SHP77 (cell line): ENCODE results near the gene HOXB3.
"Not testable (repeated sequence)": the region's sequence is repeated elsewhere in the genome, so short reads cannot be mapped to it uniquely, and the experiment has no call there.

Experiments used
- DNase-seq, 2 experiments: peaks; one replicate each; lab custom pipeline; 2025; lab: John Stamatoyannopoulos, UW

The HOXB3 gene

DNA sequence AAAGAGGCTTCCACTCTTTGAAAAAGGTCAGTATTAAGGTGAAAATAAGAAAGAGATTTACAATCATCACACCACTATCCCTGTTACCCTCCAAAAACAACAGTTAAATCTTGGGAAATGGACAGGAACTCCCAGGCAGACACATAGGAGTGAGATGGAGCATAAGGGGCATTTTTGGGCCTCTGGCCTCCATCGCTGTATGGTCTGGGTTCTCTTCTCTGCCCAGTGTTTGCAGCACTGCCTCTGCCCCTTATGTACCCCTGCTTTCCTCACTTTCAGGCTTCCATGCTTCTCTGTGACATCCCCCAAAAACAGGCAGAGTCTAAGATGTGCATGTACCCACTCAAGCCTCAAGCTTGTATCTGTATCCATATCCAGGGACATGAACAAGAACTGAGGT lies 44.5 kb downstream of the HOXB3 start:
- DNase-seq, result no peak

DNA sequence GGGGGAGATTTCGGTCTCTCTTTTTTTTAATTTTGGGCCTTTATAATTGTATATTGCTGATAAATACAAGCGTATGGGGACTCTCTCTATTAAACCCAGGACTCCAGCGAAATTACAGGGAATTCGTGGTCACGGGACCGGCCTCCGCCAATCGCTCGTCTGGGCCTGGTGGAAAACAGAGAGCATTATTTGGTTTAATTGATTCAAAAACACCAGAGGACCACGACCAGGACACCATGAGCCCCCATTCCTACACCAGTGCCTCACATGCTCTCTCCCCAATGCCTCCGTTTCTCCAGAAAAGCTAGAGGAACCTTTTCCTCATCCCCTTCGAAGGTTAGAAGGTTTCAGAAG lies 45.0 kb downstream of the HOXB3 start, which contains the start of gene HOXB2:
HOXB2 (minus strand) TSS at position 88 of the 354 bp plus-strand sequence. CDS start 198 bp downstream, outside the sequence.
- DNase-seq, result no peak

DNA sequence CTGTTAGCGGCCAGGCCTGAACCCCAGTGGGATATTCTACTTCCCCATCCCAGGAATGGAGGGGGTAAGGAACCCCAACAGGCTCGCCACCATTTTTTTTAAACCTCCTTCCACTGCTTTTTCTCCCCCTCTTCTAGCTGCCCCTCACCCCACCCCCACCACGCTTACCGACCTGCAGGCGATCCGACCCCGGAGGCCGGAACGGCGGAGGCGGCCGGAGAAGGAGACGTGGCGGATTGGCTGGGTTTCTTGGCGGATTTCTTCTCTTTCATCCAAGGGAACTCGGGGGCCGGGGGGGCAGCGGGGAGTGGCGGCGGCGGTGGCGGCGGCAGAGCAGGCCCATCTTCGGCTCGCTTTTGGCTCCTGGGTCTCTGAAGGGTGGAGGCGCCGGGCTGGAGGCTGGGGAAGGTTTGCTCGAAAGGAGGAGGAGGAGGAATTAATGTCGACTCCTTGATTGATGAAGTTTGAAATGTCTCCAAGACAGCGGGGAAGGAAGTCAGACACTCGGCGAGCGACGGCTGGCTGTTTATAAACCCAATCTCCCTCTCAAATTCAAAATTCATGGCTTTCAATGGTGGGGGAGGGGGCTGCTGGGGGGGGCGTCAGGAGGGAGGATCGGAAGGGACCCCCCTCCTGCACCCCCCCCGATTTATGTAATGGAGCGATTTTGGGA lies 45.6 kb downstream of the HOXB3 start:
- no peak for DNase-seq

DNA sequence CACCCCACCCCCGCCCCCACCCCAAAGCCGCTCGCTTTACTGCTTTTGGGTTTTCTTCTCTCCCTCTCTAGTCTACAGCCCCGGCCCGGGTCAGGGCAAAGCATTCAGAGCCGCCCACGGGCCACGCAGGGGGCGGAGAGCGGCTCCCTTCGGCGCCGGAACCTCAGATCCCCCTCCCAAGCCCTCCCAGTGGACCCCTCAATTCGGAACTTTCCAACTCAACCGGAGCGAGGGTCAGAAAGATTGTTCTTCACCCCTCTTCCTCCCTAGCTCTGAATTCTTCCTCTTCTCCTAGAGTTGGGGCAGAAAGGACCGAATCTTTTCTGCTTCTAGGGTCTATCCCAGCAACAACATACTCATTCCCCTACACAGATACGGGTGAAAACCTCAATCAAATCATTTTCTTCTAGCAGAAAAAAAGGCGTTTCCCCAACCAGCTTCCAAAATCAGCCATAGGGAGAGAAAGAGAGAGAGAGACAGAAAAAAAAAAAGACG lies 46.1 kb downstream of the HOXB3 start:
- no peak for DNase-seq

DNA sequence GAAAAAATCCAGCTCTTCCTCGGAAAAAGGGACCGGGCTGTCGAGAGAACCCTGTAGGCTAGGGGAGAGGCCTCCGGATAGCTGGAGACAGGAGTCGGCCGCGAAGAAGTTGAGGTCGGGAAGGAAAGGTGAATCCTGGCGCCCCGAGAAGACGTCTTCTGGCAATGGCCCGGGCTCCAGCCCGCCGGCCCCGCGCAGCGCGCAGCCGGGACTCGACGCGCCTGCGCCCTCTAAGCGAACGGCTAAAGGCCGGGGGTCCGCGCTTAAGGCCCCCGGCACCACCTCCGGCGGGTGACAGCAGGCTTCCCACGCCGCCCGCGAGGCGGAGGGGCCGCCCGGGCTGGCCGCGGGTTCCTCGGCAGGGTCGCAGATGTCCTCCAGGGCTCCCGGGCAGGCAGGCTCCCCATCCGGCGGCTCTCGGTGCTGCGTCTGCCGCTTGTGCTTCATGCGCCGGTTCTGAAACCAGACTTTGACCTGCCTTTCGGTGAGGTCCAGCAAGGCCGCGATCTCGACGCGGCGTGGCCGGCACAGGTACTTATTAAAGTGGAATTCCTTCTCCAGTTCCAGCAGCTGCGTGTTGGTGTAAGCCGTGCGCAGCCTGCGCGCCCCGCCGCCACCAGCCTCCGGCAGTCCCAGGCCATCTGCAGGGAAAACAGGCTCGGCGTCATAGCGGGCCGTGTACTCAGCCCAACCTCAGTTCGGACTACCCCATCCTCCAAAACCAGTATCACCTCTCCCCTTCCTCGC lies 46.8 kb downstream of the HOXB3 start:
- DNase-seq, result peak; percentile 51 to 61

DNA sequence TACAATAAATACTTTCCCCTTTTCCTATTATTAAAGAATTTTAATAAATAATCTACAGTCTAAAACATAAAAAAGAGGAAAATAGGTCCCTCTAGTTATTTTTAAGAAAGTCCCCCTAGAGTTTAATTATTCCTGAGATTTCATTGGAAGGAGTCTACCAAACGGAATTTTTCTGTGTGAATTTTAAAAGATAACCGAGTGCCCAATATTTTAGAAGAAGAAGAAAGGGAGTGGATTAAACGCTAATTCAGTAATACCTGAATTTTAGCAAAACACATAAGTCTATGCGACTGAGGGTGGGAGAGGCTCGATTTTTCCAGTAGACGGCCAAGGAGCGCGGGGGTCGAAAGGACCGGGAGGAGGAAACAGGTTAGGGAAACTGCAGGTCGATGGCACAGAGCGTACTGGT lies 47.3 kb downstream of the HOXB3 start:
- DNase-seq, result peak in 1 of 2 experiments; percentile 28

DNA sequence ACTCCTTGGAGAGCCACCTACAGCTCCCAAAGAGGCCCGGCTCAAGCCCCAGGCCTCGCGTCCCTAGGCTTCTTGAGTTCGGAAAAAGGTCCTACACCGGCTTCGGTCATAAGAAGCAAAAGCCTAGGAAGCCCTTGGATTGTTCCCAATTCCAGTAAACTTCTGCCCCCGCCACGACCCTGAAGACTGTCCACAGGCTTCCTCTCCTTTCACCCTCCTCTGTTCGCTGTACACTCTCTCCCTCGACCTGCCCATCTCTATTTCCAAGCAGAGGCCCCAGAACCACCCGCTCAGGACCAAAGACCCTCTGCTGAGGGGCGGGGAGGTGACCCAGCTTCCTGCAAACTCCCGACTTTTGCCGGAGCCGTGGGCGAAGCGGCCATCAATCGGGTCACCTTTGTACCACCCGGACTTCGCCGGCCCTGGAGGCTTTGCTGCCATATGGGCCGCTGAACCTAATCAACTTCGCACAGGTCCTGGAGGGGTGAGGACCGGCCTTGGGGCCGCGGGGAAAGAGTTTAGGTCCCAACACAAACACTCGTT lies 47.9 kb downstream of the HOXB3 start:
- DNase-seq, result no peak

DNA sequence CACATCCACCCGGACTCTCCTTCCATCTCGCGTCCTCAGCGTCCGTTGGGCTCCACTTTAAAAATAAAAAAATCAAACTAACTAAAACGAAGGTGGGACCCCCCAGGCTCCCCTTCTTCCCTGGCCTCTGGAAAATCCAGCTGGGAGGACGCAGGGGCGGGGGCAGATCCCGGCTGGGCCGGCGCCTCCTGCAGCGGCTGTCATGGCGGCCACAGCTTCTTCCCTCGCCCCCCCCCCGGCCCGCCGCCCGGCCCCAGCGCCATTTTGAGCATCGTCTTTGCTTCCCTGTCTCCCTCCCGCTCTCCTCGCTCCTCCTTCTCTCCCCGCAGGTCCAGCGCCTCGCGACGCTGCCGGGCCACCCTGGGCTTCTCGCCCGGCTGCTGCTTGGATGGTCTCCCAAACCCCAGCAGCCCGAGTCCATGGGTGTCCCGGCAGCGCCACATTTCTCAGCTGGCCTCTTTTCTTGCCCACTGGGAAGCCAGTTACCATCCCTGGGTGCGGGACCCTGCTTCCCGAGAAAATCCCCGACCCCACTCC lies 48.4 kb downstream of the HOXB3 start:
- DNase-seq, result no peak

DNA sequence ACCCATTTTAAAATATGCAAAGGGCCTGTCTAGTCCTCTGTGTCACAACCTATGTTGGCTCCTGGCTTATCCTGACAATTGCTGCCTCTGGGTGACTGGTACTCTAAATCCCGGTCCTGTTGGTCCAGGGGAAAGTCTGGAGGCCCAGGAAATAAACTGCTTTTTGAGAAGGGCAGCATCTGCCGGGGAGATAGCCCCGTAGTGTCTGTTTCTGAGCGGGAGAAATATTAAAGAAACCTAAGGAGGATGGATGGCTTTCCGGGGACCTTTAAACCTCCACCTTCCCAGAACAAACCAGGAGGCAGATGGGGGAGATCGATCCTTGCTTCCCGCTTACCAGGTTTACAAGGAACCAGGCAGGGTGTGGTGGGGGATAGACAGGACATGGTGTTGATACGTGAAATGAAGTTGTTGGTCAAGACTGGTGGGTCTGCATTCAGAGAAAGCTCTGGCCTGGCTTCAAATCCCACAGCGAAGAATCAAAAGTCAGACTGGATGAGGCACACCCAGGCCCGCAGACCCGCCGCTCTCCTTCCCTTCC lies 48.9 kb downstream of the HOXB3 start:
- DNase-seq, result no peak

DNA sequence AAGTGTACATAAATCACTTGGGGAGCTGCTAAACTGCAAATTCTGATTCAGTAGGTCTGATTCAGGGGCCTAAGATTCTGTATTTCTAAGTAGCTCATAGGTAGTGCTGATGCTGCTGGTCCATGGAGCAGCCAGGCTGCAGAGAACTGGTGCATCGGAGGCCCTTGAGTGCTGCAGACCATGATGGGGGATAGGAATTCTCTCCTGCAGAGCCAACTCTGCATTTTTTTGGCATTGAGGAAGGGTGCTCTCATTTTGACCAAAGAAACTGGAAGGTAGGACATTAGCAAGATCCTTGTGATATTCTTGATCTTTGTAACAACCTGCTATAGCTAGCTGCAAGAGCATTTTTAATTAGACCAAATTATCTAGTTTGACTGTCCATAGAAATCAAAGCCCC lies 49.8 kb downstream of the HOXB3 start:
- DNase-seq, result no peak

DNA sequence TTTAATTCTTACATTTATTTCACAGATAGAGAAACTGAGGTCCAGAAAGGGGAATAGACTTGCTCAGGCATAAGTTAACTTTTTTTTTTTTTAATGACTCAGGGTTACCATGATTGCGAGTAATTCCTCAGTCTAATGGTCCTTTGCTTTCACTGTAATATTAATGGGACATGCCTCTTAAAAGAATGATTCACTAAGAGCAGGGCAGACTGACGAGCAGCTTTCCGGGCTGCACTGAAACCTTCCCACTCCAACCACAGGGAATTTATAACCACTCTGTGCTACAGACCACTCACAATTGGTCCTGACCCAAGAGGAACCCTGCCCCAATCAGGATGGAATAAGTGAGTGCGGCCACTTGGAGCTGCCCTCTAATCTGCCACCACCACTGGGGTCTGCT lies 50.9 kb downstream of the HOXB3 start:
- no peak for DNase-seq

DNA sequence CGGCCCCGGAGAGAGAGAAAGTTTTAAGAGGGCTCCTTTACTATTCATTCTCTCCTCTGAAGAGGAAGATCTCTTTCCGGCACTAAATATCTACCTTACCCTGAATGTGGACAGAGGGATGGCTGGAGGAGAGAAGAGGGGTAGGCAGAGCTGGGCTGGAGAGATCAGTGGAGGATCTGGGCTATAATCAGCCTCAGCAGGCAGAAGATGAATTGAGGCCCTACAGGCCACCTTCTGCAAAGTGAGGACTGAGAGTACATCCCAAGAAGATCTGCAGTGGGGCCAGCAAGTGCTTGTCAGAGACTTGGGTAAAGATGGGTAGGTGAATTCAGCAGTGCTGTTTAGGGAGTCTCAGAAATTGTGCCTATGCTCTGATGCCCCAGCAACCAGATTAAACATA lies 52.7 kb downstream of the HOXB3 start:
- DNase-seq, result no peak

DNA sequence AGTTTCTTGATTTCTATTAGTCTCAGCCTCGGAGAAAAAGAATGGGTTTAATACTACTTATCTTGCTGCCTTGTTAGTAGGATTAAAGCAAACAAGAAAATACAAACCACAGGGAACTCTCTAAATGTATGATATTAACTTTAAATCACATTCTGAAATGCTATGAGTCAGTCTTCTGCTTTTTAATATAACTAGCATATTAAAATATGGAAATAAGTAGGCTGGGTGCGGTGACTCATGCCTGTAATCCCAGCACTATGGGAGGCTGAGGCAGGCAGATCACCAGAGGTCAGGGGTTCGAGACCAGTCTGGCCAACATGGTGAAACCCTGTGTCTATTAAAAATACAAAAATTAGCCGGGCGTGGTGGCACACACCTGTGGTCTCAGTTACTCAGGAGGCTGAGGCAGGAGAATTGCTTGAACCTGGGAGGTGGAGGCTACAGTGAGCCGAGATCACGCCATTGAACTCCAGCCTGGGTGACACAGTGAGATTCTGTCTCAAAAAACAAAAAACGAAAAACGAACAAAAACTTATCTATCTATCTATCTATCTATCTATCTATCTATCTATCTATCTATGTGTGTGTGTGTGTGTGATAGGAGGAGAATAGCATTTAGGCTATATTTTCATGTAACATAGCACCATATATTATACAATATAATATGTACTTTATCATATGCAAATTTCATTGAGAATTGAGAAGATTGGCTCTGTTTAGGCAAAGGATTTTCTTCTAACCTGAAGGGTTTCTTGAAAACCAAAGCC lies 54.1 kb downstream of the HOXB3 start:
- DNase-seq, result not testable (repeated sequence)

DNA sequence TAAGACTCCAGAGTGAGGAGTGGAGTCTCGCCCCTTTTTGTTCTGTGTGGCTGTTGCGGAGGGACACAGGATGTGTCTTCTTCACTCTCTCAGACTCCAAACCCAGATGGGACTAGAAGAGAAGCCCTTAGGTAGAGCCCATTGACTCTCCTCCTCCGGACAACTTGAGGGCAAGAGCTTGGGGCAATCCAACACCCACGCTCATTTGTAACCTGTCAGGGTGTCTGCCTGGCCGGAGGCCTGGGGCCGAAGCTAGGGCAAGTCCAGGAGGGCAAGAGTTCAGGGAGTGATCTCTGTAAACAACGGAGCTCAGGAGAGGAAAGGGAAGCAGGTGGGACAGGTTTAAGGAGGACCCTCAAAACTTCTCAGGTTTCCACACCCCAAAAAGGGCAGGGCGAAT lies 57.8 kb downstream of the HOXB3 start:
- DNase-seq, result no peak

DNA sequence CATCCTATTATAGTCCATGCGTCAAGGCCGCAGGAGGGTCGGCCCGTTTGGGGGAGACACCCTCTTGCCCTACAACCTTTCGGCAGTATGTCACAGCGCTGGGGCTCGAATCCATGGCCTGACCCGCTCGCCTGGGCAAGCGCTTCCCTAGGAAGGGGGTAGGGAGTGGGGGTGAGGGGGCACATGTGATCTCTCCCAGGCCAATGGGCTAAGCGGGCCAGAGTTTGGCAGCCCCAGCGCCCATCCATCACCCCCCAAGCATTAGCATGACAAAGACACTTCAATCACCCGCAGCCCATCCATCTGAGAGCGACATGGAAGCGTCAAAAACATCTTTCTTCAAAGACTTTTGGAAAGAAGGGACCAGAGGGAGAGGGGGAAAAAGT lies 59.2 kb downstream of the HOXB3 start, which contains the start of gene HOXB1:
HOXB1 (minus strand) TSS at position 125 of the 386 bp plus-strand sequence; CDS start at position 18, 107 bp downstream.
- DNase-seq, result no peak

DNA sequence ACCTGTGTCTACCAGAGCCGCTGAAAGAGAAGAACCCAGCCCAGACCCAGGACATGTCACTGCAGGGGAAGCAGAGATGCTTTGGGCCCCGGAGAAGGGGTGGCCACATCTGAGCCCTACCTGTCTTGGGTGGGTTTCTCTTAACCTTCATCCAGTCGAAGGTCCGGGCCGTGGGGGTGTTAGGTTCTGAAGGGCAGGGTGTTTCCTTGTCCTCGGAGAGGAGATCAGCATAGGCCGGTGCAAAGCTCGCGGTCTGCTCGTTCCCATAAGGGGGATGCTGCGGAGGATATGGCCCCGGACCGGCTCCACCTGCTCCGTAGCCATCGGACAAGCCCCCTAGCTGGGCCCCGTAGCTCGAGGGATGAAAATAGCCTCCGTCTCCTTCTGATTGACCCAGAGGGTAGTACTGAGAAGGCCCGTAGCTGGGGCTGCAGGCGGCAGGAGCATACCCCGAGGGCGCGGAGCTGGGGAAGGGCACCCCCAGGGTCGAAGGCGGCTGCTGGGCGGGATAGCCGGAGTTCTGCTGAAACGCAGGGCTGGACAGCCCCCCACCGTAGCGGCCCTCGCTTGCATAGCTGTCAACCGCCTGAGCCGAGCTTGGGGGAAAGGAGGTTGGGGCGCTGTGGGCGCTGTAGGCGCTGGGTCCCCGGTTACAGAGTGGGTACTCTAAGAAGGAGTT lies 59.7 kb downstream of the HOXB3 start:
- no peak for DNase-seq

DNA sequence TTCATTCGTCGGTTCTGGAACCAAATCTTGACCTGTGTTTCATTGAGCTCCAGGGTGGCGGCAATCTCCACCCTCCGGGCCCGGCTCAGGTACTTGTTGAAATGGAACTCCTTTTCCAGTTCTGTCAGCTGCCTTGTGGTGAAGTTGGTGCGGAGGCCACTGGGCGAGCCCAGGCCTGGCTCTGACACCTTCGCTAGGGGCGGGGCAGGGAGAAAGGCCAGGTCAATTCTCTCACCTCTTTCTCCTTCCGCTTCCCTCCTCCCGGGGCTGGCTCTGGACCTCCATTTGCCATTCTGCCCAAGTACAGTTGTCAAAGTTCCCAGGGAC lies 60.4 kb downstream of the HOXB3 start:
- no peak for DNase-seq

DNA sequence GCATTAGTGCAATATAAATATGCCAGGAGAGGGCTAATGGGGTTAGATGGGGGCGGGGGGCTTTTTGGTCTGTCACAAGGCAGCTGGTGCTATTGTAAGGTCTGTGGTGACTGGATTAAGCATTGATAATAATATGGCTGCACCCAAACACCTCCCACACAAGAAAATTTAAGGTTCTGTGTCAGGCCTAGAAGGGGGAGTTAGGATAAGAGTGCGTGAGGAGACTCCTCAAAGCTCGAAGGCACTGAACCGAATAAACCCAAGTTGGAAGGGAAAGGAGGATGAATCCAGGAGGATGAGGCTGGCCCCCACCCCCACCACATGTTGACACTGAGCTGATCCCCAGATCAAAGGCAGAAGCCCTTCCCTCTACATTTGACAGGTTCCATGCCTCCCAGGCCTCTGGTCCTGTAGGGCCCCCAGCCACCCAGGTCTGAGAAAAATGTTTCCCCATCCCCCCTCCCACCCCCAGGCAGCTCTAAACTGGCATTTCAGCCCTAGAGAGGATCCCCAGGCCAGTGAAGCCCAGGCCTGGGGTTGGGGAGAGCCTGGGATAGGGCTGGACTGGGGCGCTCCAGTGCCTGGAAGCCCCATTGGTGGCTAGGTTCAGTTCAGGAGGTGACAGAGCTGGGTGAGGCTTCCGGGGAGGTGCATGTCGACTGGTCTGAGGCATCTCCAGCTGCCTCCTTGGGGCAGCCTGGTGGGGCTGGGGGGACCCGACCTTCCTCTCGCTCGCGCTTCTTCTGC lies 60.9 kb downstream of the HOXB3 start:
- DNase-seq, result no peak

DNA sequence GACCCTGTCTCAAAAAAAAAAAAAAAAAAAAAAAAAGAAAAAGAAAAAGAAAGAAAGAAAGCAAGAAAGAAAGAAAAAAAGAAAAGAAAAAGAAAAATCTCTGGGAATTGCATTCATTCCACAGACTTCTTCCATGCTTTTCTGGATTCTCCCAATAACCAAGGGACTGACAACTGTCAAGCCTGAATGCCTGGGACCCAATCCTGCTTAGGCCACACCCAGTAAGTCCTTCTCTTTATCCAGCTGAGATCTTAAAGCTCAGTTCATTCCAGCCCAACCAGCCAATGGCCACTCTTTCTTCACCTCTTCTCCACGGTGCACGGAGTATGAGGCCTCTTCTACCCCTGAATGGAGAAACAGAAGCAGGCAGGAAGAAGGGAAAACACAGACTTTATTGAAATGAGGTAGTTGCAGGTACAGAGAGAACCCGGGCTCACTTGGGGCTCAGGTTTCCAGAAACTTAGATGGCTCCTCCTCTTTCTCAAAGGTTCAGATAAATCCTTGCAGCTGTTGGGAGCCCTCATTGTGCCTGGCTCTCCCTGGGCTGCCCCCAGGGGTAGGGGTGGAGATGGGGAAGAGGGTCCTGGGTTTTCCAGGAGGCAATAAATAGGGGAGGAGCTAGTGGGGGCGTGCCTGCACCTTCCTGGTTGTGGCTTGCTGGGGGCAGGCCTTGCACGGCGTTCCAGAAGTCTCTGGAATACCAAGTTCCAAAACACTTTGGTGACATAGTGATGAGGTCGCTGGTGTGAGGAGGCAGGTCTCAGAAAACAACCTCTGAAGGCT lies 61.7 kb downstream of the HOXB3 start:
- DNase-seq, result no peak

DNA sequence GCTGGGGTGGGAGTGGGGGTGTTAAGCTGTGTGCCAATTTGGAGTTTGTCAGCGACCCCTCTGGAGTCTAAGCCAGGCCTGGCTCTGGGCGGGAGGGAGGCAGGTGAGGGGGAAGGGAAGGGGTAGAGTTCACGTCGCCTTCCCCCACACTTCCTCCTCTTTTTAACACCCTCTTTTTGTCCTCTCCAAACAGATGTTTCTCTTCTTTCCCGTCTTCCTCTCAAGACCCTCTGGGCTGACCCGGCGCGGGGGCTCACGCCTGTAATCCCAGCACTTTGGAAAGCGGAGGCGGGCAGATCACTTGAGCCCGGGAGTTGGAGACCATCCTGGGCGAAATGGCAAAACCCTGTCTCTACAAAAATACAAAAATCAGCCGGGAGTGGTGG lies 62.5 kb downstream of the HOXB3 start:
- no peak for DNase-seq
